GM12864 (cell line): ENCODE measurements around the gene HRH2.
"Not testable (repeated sequence)": the region's sequence is repeated elsewhere in the genome, so short reads cannot be mapped to it uniquely, and the experiment has no call there.

Experiments used
- DNase-seq: peaks from one replicate; pipeline ENCODE4 v3.0.0-alpha.2; 2011; ENCODE audit warnings: low read depth
- H3K4me3 ChIP-seq: 2 replicates; pipeline ENCODE4 v1.5.1; 2011; ENCODE audit warnings: mild to moderate bottlenecking, low read depth, low read length, control low read depth
- TF ChIP-seq, protein P1 (sequence below): IDR thresholded peaks from 2 replicates; pipeline ENCODE4 v1.5.1; 2011; ENCODE audit warnings: low read depth, mild to moderate bottlenecking, moderate library complexity, low read length, control low read depth, inconsistent platforms; ENCODE audit errors: missing control alignments

The HRH2 gene

GRCh38 chr5:175642998-175643397 lies 14.9 kb upstream of the HRH2 start:
- no peak overlapping the region for H3K4me3 ChIP-seq
- TF ChIP-seq, protein P1, sequence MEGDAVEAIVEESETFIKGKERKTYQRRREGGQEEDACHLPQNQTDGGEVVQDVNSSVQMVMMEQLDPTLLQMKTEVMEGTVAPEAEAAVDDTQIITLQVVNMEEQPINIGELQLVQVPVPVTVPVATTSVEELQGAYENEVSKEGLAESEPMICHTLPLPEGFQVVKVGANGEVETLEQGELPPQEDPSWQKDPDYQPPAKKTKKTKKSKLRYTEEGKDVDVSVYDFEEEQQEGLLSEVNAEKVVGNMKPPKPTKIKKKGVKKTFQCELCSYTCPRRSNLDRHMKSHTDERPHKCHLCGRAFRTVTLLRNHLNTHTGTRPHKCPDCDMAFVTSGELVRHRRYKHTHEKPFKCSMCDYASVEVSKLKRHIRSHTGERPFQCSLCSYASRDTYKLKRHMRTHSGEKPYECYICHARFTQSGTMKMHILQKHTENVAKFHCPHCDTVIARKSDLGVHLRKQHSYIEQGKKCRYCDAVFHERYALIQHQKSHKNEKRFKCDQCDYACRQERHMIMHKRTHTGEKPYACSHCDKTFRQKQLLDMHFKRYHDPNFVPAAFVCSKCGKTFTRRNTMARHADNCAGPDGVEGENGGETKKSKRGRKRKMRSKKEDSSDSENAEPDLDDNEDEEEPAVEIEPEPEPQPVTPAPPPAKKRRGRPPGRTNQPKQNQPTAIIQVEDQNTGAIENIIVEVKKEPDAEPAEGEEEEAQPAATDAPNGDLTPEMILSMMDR, result no peak
- DNase-seq, result no peak

- no peak for DNase-seq
- H3K4me3 ChIP-seq, result no peak overlapping the region
- TF ChIP-seq, protein P1, result no peak
These were observed 11.6 kb upstream of the HRH2 start for GRCh38 chr5:175646251-175646650.

DNA sequence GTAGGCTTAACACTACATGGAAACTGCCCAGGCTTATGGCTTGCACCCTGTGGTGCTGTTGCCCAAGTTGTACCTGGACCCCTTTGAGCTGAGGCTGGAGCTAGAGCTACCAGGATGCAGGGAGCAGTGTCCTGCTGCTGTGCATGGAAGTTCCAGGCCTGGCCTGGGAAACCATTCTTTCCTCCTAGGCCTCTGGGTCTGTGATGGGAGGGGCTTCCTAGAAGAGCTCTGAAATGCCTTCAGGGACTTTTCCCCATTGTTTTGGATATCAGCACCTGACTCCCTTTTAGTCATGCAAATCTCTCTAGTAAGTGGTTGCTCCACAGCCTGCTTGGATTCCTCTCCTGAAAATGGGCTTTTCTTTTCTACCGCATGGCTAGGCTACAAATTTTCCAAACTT lies 7.9 kb upstream of the HRH2 start:
- H3K4me3 ChIP-seq, result no peak overlapping the region
- DNase-seq, result no peak
- TF ChIP-seq, protein P1, result no peak

DNA sequence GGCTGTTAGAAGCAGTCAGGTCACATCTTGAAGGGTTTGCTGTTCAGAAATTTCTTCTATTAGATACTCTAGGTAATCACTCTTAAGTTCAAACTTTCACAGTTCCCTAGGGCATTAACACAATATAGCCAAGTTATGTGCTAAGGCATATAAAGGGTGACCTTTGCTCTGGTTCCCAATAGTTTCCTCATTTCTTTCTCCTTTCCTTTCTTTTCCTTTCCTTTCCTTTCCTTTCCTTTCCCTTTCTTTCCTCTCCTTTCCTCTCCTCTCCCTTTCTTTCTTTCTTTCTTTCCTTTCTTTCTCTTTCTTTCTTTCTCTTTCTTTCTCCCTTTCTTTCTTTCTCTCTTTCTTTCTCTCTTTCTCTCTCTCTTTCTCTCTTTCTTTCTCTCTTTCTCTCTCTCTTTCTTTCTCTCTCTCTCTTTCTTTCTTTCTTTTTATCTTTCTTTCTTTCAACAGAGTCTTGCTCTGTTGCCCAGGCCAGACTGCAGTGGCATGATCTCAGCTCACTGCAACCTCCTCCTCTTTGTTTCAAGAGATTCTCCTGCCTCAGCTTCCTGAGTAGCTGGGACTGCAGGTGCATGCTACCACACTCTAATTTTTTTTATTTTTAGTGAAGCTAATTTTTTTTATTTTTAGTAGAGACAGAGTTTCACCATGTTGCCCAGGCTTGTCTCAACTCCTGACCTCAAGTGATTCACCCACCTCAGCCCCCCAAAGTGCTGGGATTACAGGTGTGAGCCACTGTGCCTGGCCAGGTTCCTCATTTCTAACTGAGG lies 7.3 kb upstream of the HRH2 start:
- not testable (repeated sequence) for H3K4me3 ChIP-seq, DNase-seq

GRCh38 chr5:175652741-175653663 lies 4.9 kb upstream of the HRH2 start:
- TF ChIP-seq, protein P1, result no peak
- no peak overlapping the region for H3K4me3 ChIP-seq
- no peak for DNase-seq

DNA sequence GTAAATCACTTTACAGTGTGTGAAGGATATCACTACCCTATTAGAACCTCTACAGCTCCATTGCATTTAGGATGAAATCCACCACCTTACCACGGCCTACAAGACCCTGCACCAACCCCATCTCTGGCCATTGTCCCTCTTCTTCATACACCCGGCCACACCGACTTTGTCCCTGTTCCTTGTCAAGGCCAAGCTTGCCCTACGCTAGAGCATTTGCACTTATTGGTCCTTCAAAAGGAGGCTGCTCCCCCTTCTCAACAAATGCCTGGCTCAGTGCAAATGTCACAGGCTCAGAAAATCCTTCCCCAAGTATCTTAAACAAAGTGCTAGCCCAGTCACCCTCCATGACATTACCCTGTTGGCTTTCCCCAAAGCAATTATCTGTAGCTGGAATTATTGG lies 4.1 kb upstream of the HRH2 start:
- no peak for DNase-seq
- H3K4me3 ChIP-seq, result no peak overlapping the region
- TF ChIP-seq, protein P1, result no peak

GRCh38 chr5:175654339-175654738 lies 3.5 kb upstream of the HRH2 start:
- TF ChIP-seq, protein P1, result no peak
- H3K4me3 ChIP-seq, result no peak overlapping the region
- no peak for DNase-seq
